ENCODE data around the gene CLDN5.

The CLDN5 gene

GRCh38 chr22:19504900-19505734 lies 19.1 kb downstream of the CLDN5 start:
- no peak for DNase-seq (ENCODE audit: low read depth)

- no peak for DNase-seq (ENCODE audit: low read depth)
Measured at GRCh38 chr22:19503869-19504268, 20.3 kb downstream of the CLDN5 start.

- DNase-seq (ENCODE audit: low read depth): no peak
Measured at GRCh38 chr22:19503367-19503766, 20.8 kb downstream of the CLDN5 start.

- no peak for DNase-seq (ENCODE audit: low read depth)
Measured at GRCh38 chr22:19501897-19502447, 22.2 kb downstream of the CLDN5 start.

GRCh38 chr22:19499880-19500242 lies 24.3 kb downstream of the CLDN5 start:
- DNase-seq (ENCODE audit: low read depth): no peak

GRCh38 chr22:19499236-19499879 lies 24.9 kb downstream of the CLDN5 start:
- no peak for DNase-seq (ENCODE audit: low read depth)

- no peak for DNase-seq (ENCODE audit: low read depth)
Measured at GRCh38 chr22:19498866-19499190, 25.4 kb downstream of the CLDN5 start.

GRCh38 chr22:19498154-19498865 lies 25.9 kb downstream of the CLDN5 start:
- DNase-seq (ENCODE audit: low read depth): no peak

- no peak for DNase-seq (ENCODE audit: low read depth)
Measured at GRCh38 chr22:19497245-19497644, 27.0 kb downstream of the CLDN5 start.

GRCh38 chr22:19496324-19496630 lies 27.9 kb downstream of the CLDN5 start:
- no peak for DNase-seq (ENCODE audit: low read depth)

- DNase-seq (ENCODE audit: low read depth): no peak
Measured at GRCh38 chr22:19495562-19496323, 28.5 kb downstream of the CLDN5 start.

- DNase-seq (ENCODE audit: low read depth): no peak
Measured at GRCh38 chr22:19494676-19495173, 29.5 kb downstream of the CLDN5 start.

GRCh38 chr22:19494001-19494560 lies 30.1 kb downstream of the CLDN5 start:
- no peak for DNase-seq (ENCODE audit: low read depth)

GRCh38 chr22:19492504-19493174 lies 31.6 kb downstream of the CLDN5 start:
- no peak for DNase-seq (ENCODE audit: low read depth)

GRCh38 chr22:19490628-19491230 lies 33.5 kb downstream of the CLDN5 start:
- DNase-seq (ENCODE audit: low read depth): no peak

GRCh38 chr22:19488884-19489843 lies 35.0 kb downstream of the CLDN5 start:
- no peak for DNase-seq (ENCODE audit: low read depth)

- DNase-seq (ENCODE audit: low read depth): no peak
Measured at GRCh38 chr22:19488285-19488684, 35.9 kb downstream of the CLDN5 start.

GRCh38 chr22:19483481-19484244 lies 40.5 kb downstream of the CLDN5 start:
- DNase-seq (ENCODE audit: low read depth): no peak

GRCh38 chr22:19482297-19482696 lies 41.9 kb downstream of the CLDN5 start:
- DNase-seq (ENCODE audit: low read depth): no peak

All from activated gamma-delta T cell treated with anti-CD3 and anti-CD28 coated beads, Interleukin-2, amount 50 U/mL, for 16 hours (primary cell).